GM21529 (cell line): ENCODE measurements around the gene ANXA1.
A peak's percentile ranks its signal among the peaks of the same experiment; 100 is the strongest.

Source experiments
- ATAC-seq: cut with Tn5 transposase; IDR thresholded peaks from one replicate; pipeline ENCODE4 v1.9.1; 2021; ENCODE audit not compliant: unreplicated experiment

Gene ANXA1, protein sequence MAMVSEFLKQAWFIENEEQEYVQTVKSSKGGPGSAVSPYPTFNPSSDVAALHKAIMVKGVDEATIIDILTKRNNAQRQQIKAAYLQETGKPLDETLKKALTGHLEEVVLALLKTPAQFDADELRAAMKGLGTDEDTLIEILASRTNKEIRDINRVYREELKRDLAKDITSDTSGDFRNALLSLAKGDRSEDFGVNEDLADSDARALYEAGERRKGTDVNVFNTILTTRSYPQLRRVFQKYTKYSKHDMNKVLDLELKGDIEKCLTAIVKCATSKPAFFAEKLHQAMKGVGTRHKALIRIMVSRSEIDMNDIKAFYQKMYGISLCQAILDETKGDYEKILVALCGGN

DNA sequence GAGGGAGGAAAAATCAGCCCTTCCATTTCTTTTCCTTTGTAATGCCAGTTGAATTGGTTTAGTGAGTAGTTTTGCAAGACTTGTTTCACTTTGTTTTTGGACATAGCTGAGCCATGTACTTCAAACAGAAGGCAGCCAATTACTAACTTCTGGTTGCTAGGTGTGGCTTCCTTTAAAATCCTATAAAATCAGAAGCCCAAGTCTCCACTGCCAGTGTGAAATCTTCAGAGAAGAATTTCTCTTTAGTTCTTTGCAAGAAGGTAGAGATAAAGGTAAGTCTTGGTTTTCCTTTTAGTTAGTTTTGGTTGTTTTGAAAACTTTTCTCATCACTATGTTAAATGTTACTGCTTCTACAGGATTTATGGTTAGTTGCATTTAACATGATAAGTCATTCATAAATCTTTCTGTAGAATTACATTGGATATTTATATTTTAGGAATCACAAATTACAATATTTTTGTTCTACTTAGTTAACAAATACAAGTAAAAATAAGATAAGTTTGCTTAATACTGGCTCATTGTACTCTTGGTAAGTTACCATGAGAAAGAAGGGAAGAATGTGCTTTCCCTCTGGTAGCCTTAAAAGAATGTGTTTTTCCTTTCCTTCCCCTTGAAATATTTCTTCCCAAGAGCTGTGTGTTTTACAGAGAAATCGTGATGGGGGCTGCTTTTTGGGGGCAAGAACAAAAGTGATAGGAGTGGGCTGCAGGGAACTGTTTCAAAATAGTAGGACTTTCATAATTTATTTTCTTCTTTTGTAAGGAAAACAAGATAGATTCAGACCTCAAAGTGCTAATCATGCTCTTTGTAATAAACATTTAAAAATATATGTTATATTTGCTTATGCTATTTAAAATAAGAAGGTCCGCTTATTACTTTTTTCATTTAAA lies at the start of gene ANXA1:
Gene ANXA1 (plus strand): TSS at position 213 of the 890 bp plus-strand sequence. CDS start 6,671 bp downstream, outside the sequence.
- no peak for ATAC-seq

GRCh38 chr9:73104342-73104741 lies 47.3 kb upstream of the ANXA1 start:
- no peak for ATAC-seq

- no peak for ATAC-seq
These were observed 46.7 kb upstream of the ANXA1 start for GRCh38 chr9:73104921-73105320.

GRCh38 chr9:73107489-73108069 lies 44.1 kb upstream of the ANXA1 start:
- ATAC-seq, result peak; percentile 96

DNA sequence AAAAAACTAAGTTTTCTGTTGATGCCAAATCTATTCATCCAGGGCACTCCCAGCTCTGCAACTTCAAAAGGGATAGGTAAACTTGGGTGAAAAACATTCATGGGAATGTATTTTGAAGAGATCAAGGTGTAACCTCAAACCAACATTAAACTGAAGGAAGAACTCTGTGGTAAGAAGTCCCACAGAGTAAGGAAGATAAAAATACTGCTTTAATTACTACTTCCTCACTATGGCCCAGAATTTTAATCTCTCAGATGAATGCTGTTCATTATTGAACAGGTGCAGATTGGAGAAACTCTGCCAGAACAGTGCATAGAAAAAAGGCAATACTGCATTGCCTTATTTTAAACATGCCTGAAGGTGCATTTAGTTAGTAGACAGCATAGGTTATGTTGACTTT lies 37.6 kb upstream of the ANXA1 start:
- no peak for ATAC-seq

DNA sequence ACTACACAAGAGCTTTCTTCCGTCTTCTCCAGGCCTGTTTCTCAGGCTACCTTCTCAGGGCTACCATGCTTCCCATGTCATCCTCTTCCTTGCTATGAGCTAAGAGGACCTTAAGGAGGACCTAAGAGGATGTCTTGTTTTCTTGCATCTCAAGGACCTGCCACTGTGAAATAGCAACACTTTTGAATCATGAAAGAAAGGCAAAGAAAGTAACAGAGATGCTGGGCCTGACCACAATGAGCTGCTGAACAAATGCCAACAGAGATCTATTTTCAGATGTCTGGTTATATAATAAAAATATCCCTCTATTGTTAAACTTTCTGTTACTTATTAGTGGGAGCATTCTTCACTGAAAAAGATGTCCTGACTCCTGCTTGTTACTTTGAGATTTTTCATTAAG lies 36.7 kb upstream of the ANXA1 start:
- ATAC-seq, result no peak

DNA sequence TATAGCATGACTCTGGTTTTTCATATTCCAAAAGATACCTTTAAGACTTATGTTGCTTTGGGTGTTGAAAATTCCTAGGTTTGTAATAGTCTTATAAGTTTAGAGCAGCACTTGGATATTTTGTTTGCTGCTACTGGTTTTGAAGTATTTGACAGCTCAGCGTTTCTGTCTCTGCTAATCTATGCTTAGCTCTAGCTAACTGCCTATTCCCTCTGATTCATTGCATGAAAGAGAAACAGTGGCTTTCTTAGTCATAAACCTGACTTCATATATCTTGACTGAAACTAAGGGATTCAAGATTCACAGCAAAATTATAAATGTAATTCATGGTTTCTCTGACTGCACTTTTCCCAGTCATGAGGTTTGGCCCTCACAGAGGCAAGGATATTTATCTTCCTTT lies 35.6 kb upstream of the ANXA1 start:
- ATAC-seq, result peak; percentile 78

DNA sequence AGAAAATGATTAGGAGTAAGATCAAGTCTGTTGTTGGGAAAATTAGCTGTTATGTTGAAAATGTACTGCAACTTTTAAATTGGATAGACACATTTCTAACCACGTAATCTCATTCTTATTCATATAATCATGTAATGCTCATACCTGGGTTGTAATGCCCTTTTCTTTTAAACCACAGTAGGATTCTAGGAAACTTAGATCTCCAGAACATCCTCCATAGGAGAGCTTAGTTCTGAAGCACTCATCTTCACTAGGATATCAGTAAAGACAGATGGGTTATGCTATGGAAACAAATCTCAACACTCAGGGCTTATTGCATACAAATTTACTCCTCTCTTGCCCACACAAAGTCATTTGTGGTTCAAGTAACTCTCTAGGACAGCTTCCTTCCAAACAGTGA lies 34.8 kb upstream of the ANXA1 start:
- ATAC-seq, result no peak

GRCh38 chr9:73118286-73118685 lies 33.4 kb upstream of the ANXA1 start:
- no peak for ATAC-seq

GRCh38 chr9:73118898-73119554 lies 32.6 kb upstream of the ANXA1 start:
- ATAC-seq, result no peak

DNA sequence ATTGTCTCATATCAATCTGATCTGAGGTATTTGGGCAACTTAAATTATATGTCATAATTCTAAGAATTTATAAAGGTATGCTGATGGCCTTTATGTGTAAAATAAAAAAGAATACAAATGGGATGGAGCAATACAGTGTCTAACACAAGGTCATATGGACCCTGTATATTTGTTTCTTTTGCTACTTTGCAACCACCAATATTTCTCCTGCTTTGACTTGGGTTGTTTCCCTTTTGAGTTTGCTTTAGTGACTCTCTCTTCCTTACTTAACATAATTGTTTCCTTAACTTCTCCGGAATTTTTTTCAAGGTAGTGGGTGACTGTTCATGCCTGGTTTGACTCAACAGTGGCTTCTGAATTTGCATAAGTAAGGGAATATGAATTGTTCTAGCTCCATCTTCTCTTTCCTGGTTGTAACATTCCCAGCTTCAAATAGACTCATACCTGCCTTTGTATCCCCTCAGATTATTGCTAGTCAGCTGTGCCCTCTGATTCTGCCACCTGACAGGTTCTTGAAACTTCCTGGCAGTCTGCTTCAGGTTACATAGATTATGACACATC lies 30.2 kb upstream of the ANXA1 start:
- ATAC-seq, result no peak

DNA sequence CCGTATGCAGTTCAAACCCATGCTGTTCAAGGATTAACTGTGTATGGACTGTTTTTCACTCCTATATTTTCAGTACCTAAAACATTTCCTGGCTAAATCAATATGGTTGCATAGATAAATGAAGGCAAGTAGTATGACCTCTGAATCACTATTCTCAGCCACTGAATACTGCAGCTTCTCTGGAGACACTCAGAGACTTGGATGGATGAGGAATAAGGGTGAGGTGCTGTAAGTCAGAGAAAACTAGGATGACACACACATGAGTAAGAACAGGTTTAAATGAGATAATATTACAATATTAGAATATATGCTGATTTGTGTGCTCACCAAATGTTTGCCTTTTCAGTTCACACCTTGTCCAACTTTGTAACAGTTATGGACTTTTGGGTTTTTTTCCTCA lies 26.0 kb upstream of the ANXA1 start:
- no peak for ATAC-seq

DNA sequence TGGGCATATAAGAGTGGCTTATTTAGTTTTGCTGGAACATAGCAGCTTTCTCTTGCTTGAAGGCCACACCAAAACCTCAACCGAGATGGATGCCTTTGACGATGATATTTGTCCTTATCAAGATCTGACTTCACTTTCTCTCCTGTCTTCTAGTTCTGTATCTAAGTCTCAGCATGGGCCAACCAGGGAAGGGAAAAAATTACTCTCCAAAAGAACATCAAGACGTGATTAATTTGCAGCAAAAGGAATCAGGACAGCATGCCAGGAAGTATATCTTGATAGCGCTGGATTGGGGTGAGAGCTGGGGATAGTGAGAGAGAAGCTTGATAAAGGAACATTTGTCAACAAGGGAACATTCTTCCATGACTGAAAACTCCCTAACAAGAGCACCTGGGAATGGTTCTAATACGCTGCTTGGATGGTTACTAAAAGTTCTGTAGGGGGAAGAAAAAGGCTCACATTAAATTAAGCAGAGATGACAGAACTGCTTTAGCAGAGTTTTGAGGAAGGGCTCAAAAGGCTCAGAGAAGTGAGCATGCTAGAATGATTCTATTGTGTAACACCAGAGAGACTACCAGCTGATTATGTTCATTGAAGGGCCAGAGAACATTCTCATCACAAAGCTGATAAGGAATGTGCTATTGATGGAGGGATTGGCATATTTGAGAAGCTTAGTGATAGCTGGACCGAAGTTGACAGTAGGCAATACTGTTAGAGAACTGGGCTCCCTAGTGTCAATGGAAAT lies 21.6 kb upstream of the ANXA1 start:
- ATAC-seq, result no peak

GRCh38 chr9:73131461-73131860 lies 20.2 kb upstream of the ANXA1 start:
- no peak for ATAC-seq

- peak; percentile 91 for ATAC-seq
These were observed 19.5 kb upstream of the ANXA1 start for GRCh38 chr9:73132034-73132776.

DNA sequence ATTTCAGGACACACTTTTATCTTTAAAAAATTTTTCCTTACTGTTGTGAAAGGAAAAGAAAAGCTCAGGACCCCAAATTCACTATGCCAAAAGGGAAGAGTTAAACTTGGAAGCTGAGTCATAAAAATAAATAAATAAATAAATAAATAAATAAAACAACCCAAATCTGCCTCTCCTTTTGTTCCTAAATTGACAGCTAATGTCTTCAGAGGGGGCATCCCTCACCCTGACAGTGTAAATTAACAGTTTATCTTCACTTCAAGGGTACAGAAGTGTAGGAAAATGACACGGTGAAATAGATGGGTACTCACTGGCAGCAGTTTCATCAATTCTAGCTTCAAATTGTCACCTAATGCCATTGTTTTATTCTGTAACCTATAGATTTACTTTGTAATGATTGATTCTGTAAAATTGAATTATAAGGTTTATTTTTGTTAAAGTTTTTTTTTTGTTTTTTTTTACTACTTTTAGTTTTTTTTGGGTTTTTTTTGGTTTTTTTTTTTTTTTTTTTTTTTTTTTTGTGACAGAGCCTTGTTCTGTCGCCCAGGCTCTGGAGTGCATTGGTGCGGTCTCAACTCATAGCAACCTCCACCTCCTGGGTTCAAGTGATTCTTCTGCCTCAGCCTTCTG lies 18.5 kb upstream of the ANXA1 start:
- no peak for ATAC-seq

GRCh38 chr9:73133921-73134407 lies 17.7 kb upstream of the ANXA1 start:
- peak; percentile 54 for ATAC-seq

- no peak for ATAC-seq
These were observed 16.3 kb upstream of the ANXA1 start for GRCh38 chr9:73135394-73135793.
